OCI-LY7 (cell line): ENCODE measurements around the gene SSPN.

Source experiments
- CTCF ChIP-seq: fragments of 200-600 bp; sonication (generic); conservative IDR thresholded peaks from 2 replicates; pipeline ENCODE4 v1.5.1; 2014; ENCODE audit warnings: mild to moderate bottlenecking, antibody characterized with exemption, low read length, moderate library complexity, mixed read lengths
- EZH2phosphoT487 ChIP-seq: fragments of 200-600 bp; sonication (generic); IDR thresholded peaks from 2 replicates; pipeline ENCODE4 v1.6.1; 2018; ENCODE audit warnings: low read depth, borderline replicate concordance, mild to moderate bottlenecking, mixed run types, antibody characterized with exemption, low read length, moderate library complexity, mixed read lengths

GRCh38 chr12:26282339-26282940, 87.1 kb downstream of the SSPN start:
- no peak for TF ChIP-seq CTCF
- no peak for TF ChIP-seq EZH2phosphoT487
